ENCODE measurements around the gene ARPP19.

Gene ARPP19

GRCh38 chr15:52511084-52511483, 57.7 kb downstream of the ARPP19 start:
- DNase-seq (ENCODE audit: low read depth in 2 of 2), result no peak
- TF ChIP-seq, protein P1, sequence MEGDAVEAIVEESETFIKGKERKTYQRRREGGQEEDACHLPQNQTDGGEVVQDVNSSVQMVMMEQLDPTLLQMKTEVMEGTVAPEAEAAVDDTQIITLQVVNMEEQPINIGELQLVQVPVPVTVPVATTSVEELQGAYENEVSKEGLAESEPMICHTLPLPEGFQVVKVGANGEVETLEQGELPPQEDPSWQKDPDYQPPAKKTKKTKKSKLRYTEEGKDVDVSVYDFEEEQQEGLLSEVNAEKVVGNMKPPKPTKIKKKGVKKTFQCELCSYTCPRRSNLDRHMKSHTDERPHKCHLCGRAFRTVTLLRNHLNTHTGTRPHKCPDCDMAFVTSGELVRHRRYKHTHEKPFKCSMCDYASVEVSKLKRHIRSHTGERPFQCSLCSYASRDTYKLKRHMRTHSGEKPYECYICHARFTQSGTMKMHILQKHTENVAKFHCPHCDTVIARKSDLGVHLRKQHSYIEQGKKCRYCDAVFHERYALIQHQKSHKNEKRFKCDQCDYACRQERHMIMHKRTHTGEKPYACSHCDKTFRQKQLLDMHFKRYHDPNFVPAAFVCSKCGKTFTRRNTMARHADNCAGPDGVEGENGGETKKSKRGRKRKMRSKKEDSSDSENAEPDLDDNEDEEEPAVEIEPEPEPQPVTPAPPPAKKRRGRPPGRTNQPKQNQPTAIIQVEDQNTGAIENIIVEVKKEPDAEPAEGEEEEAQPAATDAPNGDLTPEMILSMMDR (IDR thresholded peaks at IDR 0.05; ENCODE audit: low read depth, low read length), result no peak
- H3K4me3 ChIP-seq (replicated peaks in 1 of 2; ENCODE audit: low read depth in 2 of 2, low read length in 2 of 2), result no peak overlapping the region

- TF ChIP-seq, protein P1 (IDR thresholded peaks at IDR 0.05; ENCODE audit: low read depth, low read length), result no peak
- H3K4me3 ChIP-seq (replicated peaks in 1 of 2; ENCODE audit: low read depth in 2 of 2, low read length in 2 of 2), result no peak overlapping the region
These were observed 59.2 kb downstream of the ARPP19 start for GRCh38 chr15:52509500-52510245.

DNA sequence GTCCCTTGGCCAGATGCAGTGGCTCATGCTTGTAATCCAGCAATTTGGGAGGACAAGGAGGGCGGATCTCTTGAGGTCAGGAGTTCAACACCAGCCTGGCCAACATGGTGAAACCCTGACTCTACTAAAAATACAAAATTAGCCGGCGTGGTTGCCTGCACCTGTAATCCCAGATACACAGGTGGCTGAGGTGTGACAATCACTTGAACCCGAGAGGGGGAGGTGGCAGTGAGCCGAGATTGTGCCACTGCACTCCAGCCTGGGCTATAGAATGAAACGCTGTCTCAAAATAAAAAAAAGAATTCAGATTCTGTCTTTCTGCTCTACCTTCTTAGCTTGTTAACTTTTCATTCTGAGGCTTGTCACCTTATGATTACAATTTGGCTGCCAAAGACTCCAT, 62.3 kb downstream of the ARPP19 start:
- DNase-seq (ENCODE audit: low read depth in 2 of 2), result no peak
- TF ChIP-seq, protein P1 (IDR thresholded peaks at IDR 0.05; ENCODE audit: low read depth, low read length), result no peak
- H3K4me3 ChIP-seq (replicated peaks in 1 of 2; ENCODE audit: low read depth in 2 of 2, low read length in 2 of 2), result no peak overlapping the region

More at GRCh38 chr15:52509500-52510245, 59.2 kb downstream of the ARPP19 start:
- DNase-seq (ENCODE audit: low read depth in 2 of 2), result no peak

- TF ChIP-seq, protein P1 (IDR thresholded peaks at IDR 0.05; ENCODE audit: low read depth, low read length), result no peak
- H3K4me3 ChIP-seq (replicated peaks in 1 of 2; ENCODE audit: low read depth in 2 of 2, low read length in 2 of 2), result no peak overlapping the region
- no peak for DNase-seq (ENCODE audit: low read depth in 2 of 2)
These were observed 63.7 kb downstream of the ARPP19 start for GRCh38 chr15:52505151-52505550.

GRCh38 chr15:52503788-52504496, 64.9 kb downstream of the ARPP19 start:
- peak; percentile 24 to 41 for DNase-seq (ENCODE audit: low read depth in 2 of 2)
- TF ChIP-seq, protein P1 (IDR thresholded peaks at IDR 0.05; ENCODE audit: low read depth, low read length), result no peak
- H3K4me3 ChIP-seq (replicated peaks in 1 of 2; ENCODE audit: low read depth in 2 of 2, low read length in 2 of 2), result no peak overlapping the region

GRCh38 chr15:52502608-52503007, 66.2 kb downstream of the ARPP19 start:
- H3K4me3 ChIP-seq (replicated peaks in 1 of 2; ENCODE audit: low read depth in 2 of 2, low read length in 2 of 2), result no peak overlapping the region
- TF ChIP-seq, protein P1 (IDR thresholded peaks at IDR 0.05; ENCODE audit: low read depth, low read length), result no peak
- DNase-seq (ENCODE audit: low read depth in 2 of 2), result no peak
